B cell (primary cell): ENCODE measurements around the gene C6orf89. TPM values are rescaled to one million over a fixed set of nuclear protein-coding genes. Genes with fewer than 3 reads are reported as not detected.

ENCODE experiments used
- ATAC-seq: fragments of 200-7000 bp; cut with Tn5 transposase; one replicate; pipeline ENCODE4 v1.10.0; 2021; ENCODE audit warnings: low read depth, mild to moderate bottlenecking, moderate number of reproducible peaks, moderate library complexity
- CTCF ChIA-PET: fragments of 350-600 bp; sonication (Branson Sonifier 250); formaldehyde crosslinking; loops from one replicate; lab custom pipeline; 2021; ENCODE audit warnings: antibody characterized with exemption, inconsistent platforms; lab: Charles Lee
- POLR2A ChIA-PET: fragments of 350-600 bp; sonication (Branson Sonifier 250); formaldehyde crosslinking; loops from one replicate; lab custom pipeline; 2021; ENCODE audit warnings: antibody characterized with exemption; lab: Charles Lee
- DNase-seq: peaks from one replicate; pipeline ENCODE4 v3.0.0; 2013
- H2AFZ ChIP-seq: 2 replicates; pipeline ENCODE4 v1.6.1; 2012; ENCODE audit warnings: mild to moderate bottlenecking, low read depth, low read length; ENCODE audit not compliant: insufficient read depth, poor library complexity, severe bottlenecking
- H3K27ac ChIP-seq, 2 donors: 1 replicate in 1 of 2; 2 replicates in 1 of 2; pipeline ENCODE4 v1.5.1; 2012 to 2013; ENCODE audit warnings: low read length in 2 of 2, mild to moderate bottlenecking in 2 of 2, moderate library complexity in 1 of 2
- H3K27me3 ChIP-seq, 4 experiments: fragments of 200-600 bp in 1 of 4; sonication (generic) in 1 of 4; replicated peaks in 1 of 4; 1 replicate in 2 of 4; 2 replicates in 2 of 4; pipeline versions ENCODE4 v1.6.1 to v1.7.0; 2013 to 2016; ENCODE audit warnings: low read length in 3 of 4, mild to moderate bottlenecking in 2 of 4, mixed read lengths in 1 of 4, moderate library complexity in 1 of 4; ENCODE audit not compliant: insufficient read depth in 4 of 4, control insufficient read depth in 3 of 4; ENCODE audit errors: control extremely low read depth in 1 of 4
- H3K36me3 ChIP-seq, 2 experiments: replicated peaks in 1 of 2; 1 replicate in 1 of 2; 2 replicates in 1 of 2; pipeline versions ENCODE4 v1.6.1 to v1.7.1; 2013; ENCODE audit warnings: low read length in 1 of 2; ENCODE audit not compliant: insufficient read depth in 2 of 2, control insufficient read depth in 1 of 2; ENCODE audit errors: control extremely low read depth in 1 of 2, extremely low read depth in 1 of 2
- H3K4me1 ChIP-seq, 2 donors: fragments of 200-600 bp in 1 of 2; sonication (generic) in 1 of 2; 1 replicate in 1 of 2; 2 replicates in 1 of 2; pipeline versions ENCODE4 v1.5.1 to v1.6.1; 2013 to 2017; ENCODE audit warnings: low read length in 2 of 2; ENCODE audit not compliant: control insufficient read depth in 2 of 2, insufficient read depth in 2 of 2
- H3K4me2 ChIP-seq: replicated peaks from 2 replicates; pipeline ENCODE3; 2012; ENCODE audit warnings: mild to moderate bottlenecking, low read depth, low read length; ENCODE audit not compliant: poor library complexity, severe bottlenecking
- H3K4me3 ChIP-seq, 5 experiments: fragments of 200-600 bp in 1 of 5; sonication (generic) in 1 of 5; 1 replicate in 3 of 5; 2 replicates in 2 of 5; pipeline versions ENCODE4 v1.5.1 to v1.7.0; 2011 to 2016; ENCODE audit warnings: low read length in 4 of 5, mild to moderate bottlenecking in 4 of 5, low read depth in 2 of 5, control low read depth in 1 of 5, moderate library complexity in 1 of 5; ENCODE audit not compliant: insufficient read depth in 1 of 5; ENCODE audit errors: control extremely low read depth in 1 of 5, extremely low read depth in 1 of 5
- H3K79me2 ChIP-seq: fragments of 200-600 bp; sonication (generic); one replicate; pipeline ENCODE4 v1.6.0; 2016; ENCODE audit warnings: low read length; ENCODE audit not compliant: control insufficient read depth, insufficient read depth
- H3K9ac ChIP-seq: fragments of 200-600 bp; sonication (generic); 2 replicates; pipeline ENCODE4 v1.6.1; 2017; ENCODE audit warnings: mild to moderate bottlenecking, low read length, moderate library complexity
- H3K9me3 ChIP-seq, 3 donors: one replicate each; pipeline versions ENCODE4 v1.6.1 to v1.7.1; 2013; ENCODE audit warnings: low read length in 2 of 3; ENCODE audit not compliant: control insufficient read depth in 2 of 3, insufficient read depth in 1 of 3; ENCODE audit errors: control extremely low read depth in 1 of 3
- H4K20me1 ChIP-seq: 2 replicates; pipeline ENCODE4 v1.6.0; 2012; ENCODE audit warnings: mild to moderate bottlenecking, low read length; ENCODE audit not compliant: insufficient read depth, control insufficient read depth, poor library complexity, severe bottlenecking
- H3K27ac Mint-ChIP-seq: one replicate; pipeline ENCODE4 v1.8.0; 2021; ENCODE audit warnings: mixed read lengths
- H3K27me3 Mint-ChIP-seq: one replicate; pipeline ENCODE4 v1.8.0; 2021; ENCODE audit warnings: mixed read lengths
- H3K4me1 Mint-ChIP-seq: one replicate; pipeline ENCODE4 v1.8.0; 2021; ENCODE audit warnings: mixed read lengths
- H3K4me3 Mint-ChIP-seq: one replicate; pipeline ENCODE4 v1.8.0; 2021; ENCODE audit warnings: mixed read lengths
- H3K9me3 Mint-ChIP-seq: one replicate; pipeline ENCODE4 v1.8.0; 2022; ENCODE audit warnings: mixed read lengths; ENCODE audit not compliant: insufficient read depth
- CTCF ChIP-seq: fragments of 200-600 bp; IDR thresholded peaks from one replicate; pipeline ENCODE4 v1.8.0; 2022; ENCODE audit warnings: antibody characterized with exemption, mild to moderate bottlenecking
- EZH2 ChIP-seq: IDR thresholded peaks from 2 replicates; pipeline ENCODE4 v1.6.1; 2012; ENCODE audit warnings: borderline replicate concordance, low read depth, mild to moderate bottlenecking, moderate library complexity, low read length; ENCODE audit not compliant: insufficient read depth, poor library complexity, severe bottlenecking
- WGBS: methylation state at CpG from one replicate; pipeline ENCODE4 v1.1.5; 2013; ENCODE audit warnings: missing lambda C conversion rate; ENCODE audit not compliant: insufficient coverage; 5-methylcytosine and 5-hydroxymethylcytosine counted together
- intact Hi-C: fragments of 100-400 bp; cut with micrococcal nuclease; formaldehyde crosslinking; loops from one replicate; pipeline ENCODE4 v1.10.0; 2022
- polyA plus RNA-seq: library from polyadenylated mRNA; depleted of rRNA; stranded (reverse); fragments of >200 nt; gene quantifications from 2 replicates; pipeline ENCODE4 v1.2.3, GENCODE V29; 2012
- total RNA-seq, 2 donors: library from RNA; stranded (reverse); fragments of 120-200 nt in 1 of 2; gene quantifications; 1 replicate in 1 of 2; 2 replicates in 1 of 2; pipeline versions ENCODE4 v1.2.3 to v1.2.4, GENCODE V29; 2013 to 2022

The C6orf89 gene
- total and polyA plus RNA-seq, 2 donors (not counting 1 experiment from before 2014, with no cell fraction given) = 13.0 to 35.3 TPM

GRCh38 chr6:36956446-36956820, 70.7 kb downstream of the C6orf89 start:
- ChIA-PET POLR2A (interaction anchor here (1.2 kb wide), 1 partner anchor 30 kb away, joined by 4 read pairs; the partner anchor contains the start of gene MTCH1), CTCF (interaction anchor here (1.0 to 1.6 kb wide), 4 partner anchors 61 to 341 kb away, joined by 3 to 4 read pairs (median 4); no protein-coding TSS in a partner anchor)
- Histone ChIP-seq H3K9ac (no peak overlapping the region), H3K27me3 (no peaks in the 10 kb centered on the region), H3K4me1 (peaks cover 27 to 33% of the 10 kb centered on the region in 2 donors), H3K27ac (no peak overlapping the region), H3K79me2 (no peaks in the 10 kb centered on the region), H3K4me3 (no peak overlapping the region), H4K20me1 (no peaks in the 10 kb centered on the region), H3K4me2 (no peak overlapping the region), H2AFZ (no peak overlapping the region), H3K9me3 (no peaks in the 10 kb centered on the region), H3K36me3 (no peaks in the 10 kb centered on the region)
- Mint-ChIP-seq H3K4me1 (peaks cover 42% of the 10 kb centered on the region), H3K27ac (peak overlapping the region; percentile 39), H3K9me3 (no peaks in the 10 kb centered on the region), H3K27me3 (no peaks in the 10 kb centered on the region), H3K4me3 (no peak overlapping the region)
- TF ChIP-seq CTCF = no peak
- TF ChIP-seq EZH2 = no peak
- ATAC-seq = no peak
- DNase-seq = no peak
- intact Hi-C loops = no loop called here

DNA sequence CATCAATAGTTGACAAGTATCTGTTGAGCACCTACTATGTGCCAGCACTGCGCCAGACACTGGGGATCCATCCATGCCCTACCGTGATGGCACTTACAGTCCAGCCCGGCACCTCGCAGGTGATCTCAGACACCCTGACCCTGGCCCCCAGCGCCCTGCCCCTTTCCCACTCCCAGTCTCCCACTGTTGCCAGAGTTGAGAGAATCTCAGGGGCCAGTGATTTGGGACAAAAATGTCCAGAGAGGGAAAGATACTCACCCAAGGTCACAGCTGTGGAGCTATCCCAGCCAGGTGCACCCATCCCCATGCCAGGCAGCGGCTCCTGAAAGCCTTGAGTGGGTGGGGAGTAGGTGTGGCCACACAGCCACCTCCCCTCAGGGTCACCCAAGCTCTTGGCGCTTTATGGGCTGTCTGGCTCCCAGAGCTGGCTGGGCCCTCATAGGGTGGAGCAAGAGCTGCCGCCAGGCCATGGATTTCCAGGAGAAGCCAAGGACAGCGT, 72.1 kb downstream of the C6orf89 start:
- CTCF ChIA-PET = interaction anchor here (1.0 kb wide), 1 partner anchor 60 kb away, joined by 3 read pairs; no protein-coding TSS in a partner anchor
- H3K27ac Mint-ChIP-seq = no peak overlapping the region

More for the DNA sequence above, 72.1 kb downstream of the C6orf89 start:
- WGBS = 90% methylated on average over 5 of the region's 9 CpGs
- Histone ChIP-seq H3K27ac (no peak overlapping the region), H3K79me2 (no peaks in the 10 kb centered on the region), H3K27me3 (no peaks in the 10 kb centered on the region), H3K9me3 (no peaks in the 10 kb centered on the region), H4K20me1 (no peaks in the 10 kb centered on the region), H3K4me3 (no peak overlapping the region), H3K9ac (no peak overlapping the region), H3K4me1 (peaks cover 29 to 40% of the 10 kb centered on the region in 2 donors), H2AFZ (no peak overlapping the region), H3K4me2 (no peak overlapping the region), H3K36me3 (no peaks in the 10 kb centered on the region)
- Mint-ChIP-seq H3K4me3 (no peak overlapping the region), H3K27me3 (no peaks in the 10 kb centered on the region), H3K9me3 (no peaks in the 10 kb centered on the region), H3K4me1 (peaks cover 47% of the 10 kb centered on the region)
- DNase-seq (no peak), ATAC-seq (no peak)
- intact Hi-C loops = no loop called here
- POLR2A ChIA-PET = interaction anchor here (0.6 kb wide), 1 partner anchor 77 kb away, joined by 5 read pairs; no protein-coding TSS in a partner anchor
- TF ChIP-seq EZH2 (no peak), CTCF (no peak)
